Retinal pigment epithelial cell (primary cell): Measurements from ENCODE around the gene CXXC5.

Experiments
- DNase-seq: peaks from one replicate; pipeline ENCODE4 v3.0.0-alpha.2; 2010; ENCODE audit warnings: low read depth
- H3K4me3 ChIP-seq: 2 replicates; pipeline ENCODE4 v1.5.1; 2011; ENCODE audit warnings: mild to moderate bottlenecking, low read length, control low read depth, moderate library complexity
- CTCF ChIP-seq: conservative IDR thresholded peaks from 2 replicates; pipeline ENCODE4 v1.5.1; 2011; ENCODE audit warnings: low read depth, low read length, control low read depth, inconsistent platforms

Gene CXXC5

GRCh38 chr5:139654871-139655491 lies 6.8 kb downstream of the CXXC5 start:
- DNase-seq = no peak
- TF ChIP-seq CTCF = no peak
- H3K4me3 ChIP-seq = peak overlapping the region; percentile 7

DNA sequence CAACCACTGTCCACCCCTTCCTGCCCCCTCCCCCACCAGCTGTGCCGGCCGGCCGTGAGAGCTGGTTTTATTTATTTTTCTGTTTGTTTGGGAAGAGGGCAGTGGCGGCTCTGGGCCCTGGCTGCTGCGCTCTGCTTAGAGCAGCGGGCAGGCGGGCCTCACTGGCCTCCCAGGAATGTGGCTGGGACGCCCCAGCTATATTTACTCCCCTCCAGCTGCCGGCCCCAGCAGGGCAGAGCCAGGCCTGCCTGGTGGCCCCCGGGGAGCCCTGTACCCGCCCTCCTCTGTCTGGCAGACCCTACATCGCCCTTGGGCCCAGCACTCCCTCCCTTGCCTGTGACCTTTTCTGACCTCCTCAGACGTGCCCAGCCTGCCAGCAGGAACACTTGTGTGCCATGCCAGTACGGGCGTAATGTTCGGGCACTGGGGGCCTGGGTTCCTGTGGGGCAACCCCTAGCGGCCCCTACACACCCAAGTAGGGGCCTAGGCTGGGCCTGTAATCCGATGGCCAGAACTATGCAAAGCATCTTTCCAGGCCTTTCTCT lies 7.7 kb downstream of the CXXC5 start:
- TF ChIP-seq CTCF = no peak
- no peak overlapping the region for H3K4me3 ChIP-seq
- DNase-seq = no peak

GRCh38 chr5:139657363-139658321 lies 9.5 kb downstream of the CXXC5 start:
- no peak for DNase-seq
- H3K4me3 ChIP-seq = no peak overlapping the region
- no peak for TF ChIP-seq CTCF

- no peak for DNase-seq
- H3K4me3 ChIP-seq = peak overlapping the region; percentile 36
- TF ChIP-seq CTCF = no peak
Measured at GRCh38 chr5:139658501-139658927, 10.4 kb downstream of the CXXC5 start.

GRCh38 chr5:139658928-139659667 lies 10.9 kb downstream of the CXXC5 start:
- H3K4me3 ChIP-seq = peak overlapping the region; percentile 36
- DNase-seq = no peak
- no peak for TF ChIP-seq CTCF

DNA sequence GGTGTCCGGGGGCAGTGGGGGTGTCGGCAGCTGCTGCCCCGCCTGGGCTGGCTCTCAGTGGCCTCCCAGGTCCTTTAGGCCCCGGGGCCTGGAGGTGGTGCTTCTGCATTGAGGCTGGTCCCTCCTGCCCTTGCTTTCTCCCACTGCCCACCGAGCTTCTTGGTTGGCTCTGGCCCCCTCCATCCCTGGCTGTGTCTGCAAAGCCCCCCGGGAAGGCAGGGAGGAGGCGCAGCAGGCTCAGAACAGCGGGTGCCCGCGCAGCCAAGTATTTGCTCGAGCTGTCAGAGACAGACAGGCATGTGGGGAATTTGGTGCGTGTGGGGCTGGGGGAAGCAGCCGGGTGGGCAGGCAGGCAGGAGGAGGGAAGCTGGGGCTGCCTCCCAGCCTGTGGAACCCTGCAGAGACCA lies 11.5 kb downstream of the CXXC5 start:
- DNase-seq = no peak
- TF ChIP-seq CTCF = no peak
- peak overlapping the region; percentile 36 for H3K4me3 ChIP-seq
